NB4 (cell line): ENCODE results near the gene CDK4.
A peak's percentile ranks its signal among the peaks of the same experiment; 100 is the strongest.

ENCODE experiments used
- DNase-seq: peaks from one replicate; pipeline ENCODE4 v3.0.0; 2010; ENCODE audit warnings: low read depth
- H3K4me3 ChIP-seq: one replicate; pipeline ENCODE4 v1.5.1; 2011; ENCODE audit warnings: mild to moderate bottlenecking, low read depth, low read length, moderate library complexity
- CTCF ChIP-seq: IDR thresholded peaks from one replicate; pipeline ENCODE4 v1.5.1; 2012; ENCODE audit warnings: low read depth, low read length
- MYC ChIP-seq: IDR thresholded peaks from 2 replicates; pipeline ENCODE4 v1.6.1; 2011; ENCODE audit warnings: low read depth, low read length
- POLR2A ChIP-seq: IDR thresholded peaks from 2 replicates; pipeline ENCODE4 v1.6.1; 2011; ENCODE audit warnings: mild to moderate bottlenecking; ENCODE audit not compliant: insufficient read length; ENCODE audit errors: extremely low read depth
- TF ChIP-seq, protein P1 (sequence below): IDR thresholded peaks from 2 replicates; pipeline ENCODE4 v1.6.1; 2011; ENCODE audit warnings: low read depth, low read length

CDK4 gene

GRCh38 chr12:57753756-57754337, 1.7 kb upstream of the CDK4 start:
- H3K4me3 ChIP-seq, result no peak overlapping the region
- DNase-seq, result no peak
- TF ChIP-seq CTCF, result no peak
- TF ChIP-seq POLR2A, result no peak
- TF ChIP-seq, protein P1, sequence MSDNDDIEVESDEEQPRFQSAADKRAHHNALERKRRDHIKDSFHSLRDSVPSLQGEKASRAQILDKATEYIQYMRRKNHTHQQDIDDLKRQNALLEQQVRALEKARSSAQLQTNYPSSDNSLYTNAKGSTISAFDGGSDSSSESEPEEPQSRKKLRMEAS, result no peak
- no peak for TF ChIP-seq MYC

DNA sequence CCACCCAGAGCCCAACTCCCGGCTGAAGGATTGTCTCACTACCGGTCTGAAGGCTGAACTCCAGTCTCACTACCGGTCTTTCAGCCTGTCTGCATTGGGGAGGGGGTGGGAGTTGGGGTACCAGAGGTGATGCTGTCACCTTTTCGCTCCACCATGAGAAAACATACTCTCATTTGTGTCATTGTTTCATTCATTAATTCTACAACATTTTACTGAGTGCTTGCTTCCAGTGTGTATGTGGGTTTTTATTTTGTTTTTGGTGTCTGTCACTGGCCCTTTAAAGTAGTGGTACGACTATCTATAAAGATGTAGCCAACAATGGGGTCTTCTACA, 524 bp upstream of the CDK4 start:
- TF ChIP-seq, protein P1, result no peak
- TF ChIP-seq CTCF (no peak), POLR2A (no peak), MYC (no peak)
- peak overlapping the region; percentile 48 for H3K4me3 ChIP-seq
- DNase-seq, result no peak

DNA sequence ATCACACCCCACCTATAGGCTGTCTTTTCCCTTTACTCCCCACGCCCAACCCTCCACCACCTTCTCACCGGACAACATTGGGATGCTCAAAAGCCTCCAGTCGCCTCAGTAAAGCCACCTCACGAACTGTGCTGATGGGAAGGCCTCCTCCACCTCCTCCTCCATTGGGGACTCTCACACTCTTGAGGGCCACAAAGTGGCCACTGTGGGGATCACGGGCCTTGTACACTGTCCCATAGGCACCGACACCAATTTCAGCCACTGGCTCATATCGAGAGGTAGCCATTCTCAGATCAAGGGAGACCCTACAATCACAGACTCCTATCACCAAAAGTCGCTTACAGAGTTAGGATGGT, 700 bp downstream of the CDK4 start:
- DNase-seq, result peak; percentile 30
- H3K4me3 ChIP-seq, result peak overlapping the region; percentile 82
- TF ChIP-seq CTCF (no peak), POLR2A (no peak), MYC (no peak)
- TF ChIP-seq, protein P1, result no peak

- peak overlapping the region; percentile 82 for H3K4me3 ChIP-seq
- DNase-seq, result no peak
- TF ChIP-seq POLR2A, result no peak
- TF ChIP-seq, protein P1, result no peak
- no peak for TF ChIP-seq CTCF
- TF ChIP-seq MYC, result no peak
Observed at GRCh38 chr12:57750561-57751431, 1.3 kb downstream of the CDK4 start.

DNA sequence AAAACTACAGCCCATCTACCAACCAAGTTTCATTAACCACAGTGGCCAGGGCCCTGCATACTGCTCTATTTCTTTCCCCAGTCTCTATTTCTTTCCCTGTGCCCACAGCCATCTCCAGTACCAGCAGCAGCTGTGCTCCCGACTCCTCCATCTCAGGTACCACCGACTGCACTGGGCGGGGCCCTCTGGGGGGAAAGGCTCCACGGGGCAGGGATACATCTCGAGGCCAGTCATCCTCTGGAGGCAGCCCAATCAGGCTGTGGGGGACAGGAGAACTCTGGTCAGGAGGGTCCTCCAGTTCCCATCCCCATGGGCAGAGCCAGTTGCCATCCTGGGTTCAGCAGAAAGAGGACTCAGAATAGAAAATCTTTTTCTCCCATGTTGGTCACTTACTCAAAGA, 3.0 kb downstream of the CDK4 start:
- no peak overlapping the region for H3K4me3 ChIP-seq
- no peak for DNase-seq
- TF ChIP-seq, protein P1, result no peak
- no peak for TF ChIP-seq CTCF
- TF ChIP-seq POLR2A, result no peak
- TF ChIP-seq MYC, result no peak
